Activated T-cell treated with anti-CD3 and anti-CD28 coated beads for 24 hours (primary cell): ENCODE data around the gene SLAIN2.

Experiments used
- DNase-seq: peaks from one replicate; pipeline ENCODE4 v3.0.0-alpha.2; 2020; ENCODE audit warnings: low read depth

Gene SLAIN2

GRCh38 chr4:48334900-48335384, 6.4 kb upstream of the SLAIN2 start:
- no peak for DNase-seq

GRCh38 chr4:48336146-48336870, 5.0 kb upstream of the SLAIN2 start:
- DNase-seq = no peak

- no peak for DNase-seq
Measured at GRCh38 chr4:48337731-48338130, 3.6 kb upstream of the SLAIN2 start.

- DNase-seq = no peak
Measured at GRCh38 chr4:48339642-48340041, 1.7 kb upstream of the SLAIN2 start.

GRCh38 chr4:48340276-48340964, 909 bp upstream of the SLAIN2 start:
- peak; percentile 4 for DNase-seq

- peak; percentile 22 for DNase-seq
Measured at GRCh38 chr4:48341776-48342605, 662 bp downstream of the SLAIN2 start.

GRCh38 chr4:48342606-48342880, 1.2 kb downstream of the SLAIN2 start:
- no peak for DNase-seq

GRCh38 chr4:48343035-48343434, 1.7 kb downstream of the SLAIN2 start:
- no peak for DNase-seq

- no peak for DNase-seq
Measured at GRCh38 chr4:48343551-48343950, 2.2 kb downstream of the SLAIN2 start.

- no peak for DNase-seq
Measured at GRCh38 chr4:48345542-48345941, 4.2 kb downstream of the SLAIN2 start.

GRCh38 chr4:48346594-48346993, 5.3 kb downstream of the SLAIN2 start:
- no peak for DNase-seq

GRCh38 chr4:48347282-48347921, 6.1 kb downstream of the SLAIN2 start:
- no peak for DNase-seq

GRCh38 chr4:48350871-48351270, 9.5 kb downstream of the SLAIN2 start:
- no peak for DNase-seq

- no peak for DNase-seq
Measured at GRCh38 chr4:48352793-48353192, 11.5 kb downstream of the SLAIN2 start.

- DNase-seq = no peak
Measured at GRCh38 chr4:48356355-48356754, 15.0 kb downstream of the SLAIN2 start.

- no peak for DNase-seq
Measured at GRCh38 chr4:48360285-48361011, 19.1 kb downstream of the SLAIN2 start.

- DNase-seq = no peak
Measured at GRCh38 chr4:48361012-48361400, 19.7 kb downstream of the SLAIN2 start.

- no peak for DNase-seq
Measured at GRCh38 chr4:48366611-48367010, 25.3 kb downstream of the SLAIN2 start.

GRCh38 chr4:48367016-48367415, 25.7 kb downstream of the SLAIN2 start:
- DNase-seq = no peak

- no peak for DNase-seq
Measured at GRCh38 chr4:48368389-48368788, 27.1 kb downstream of the SLAIN2 start.

GRCh38 chr4:48369248-48369647, 27.9 kb downstream of the SLAIN2 start:
- no peak for DNase-seq

- no peak for DNase-seq
Measured at GRCh38 chr4:48369771-48370170, 28.4 kb downstream of the SLAIN2 start.
